A549 (cell line): ENCODE measurements around the gene NGF. TPM values are rescaled to one million over a fixed set of nuclear protein-coding genes. Genes with fewer than 3 reads are reported as not detected.

Experiments
- ATAC-seq, 2 experiments: fragments of 200-7000 bp in 1 of 2; fragments of >200 bp in 1 of 2; cut with Nextera tagmentation in 1 of 2; cut with Tn5 transposase in 1 of 2; 3 replicates each; pipeline versions ENCODE4 v1.8.0 to v1.9.1; 2018 to 2020; ENCODE audit warnings: mild to moderate bottlenecking in 1 of 2, moderate library complexity in 1 of 2
- CTCF ChIA-PET: fragments of 300-600 bp; sonication (Branson Sonifier 250); formaldehyde crosslinking; extraction: SDS; loops from one replicate; lab custom pipeline; 2021; ENCODE audit warnings: antibody characterized with exemption, inconsistent platforms; lab: Yijun Ruan, JAX
- POLR2A ChIA-PET: fragments of 350-600 bp; formaldehyde crosslinking; extraction: SDS; loops from one replicate; lab custom pipeline; 2021; ENCODE audit warnings: antibody characterized with exemption, inconsistent platforms; lab: Yijun Ruan, JAX
- DNase-seq, 2 experiments: peaks; one replicate each; pipeline versions ENCODE4 v3.0.0 to v3.0.0-alpha.2; 2011 to 2016; ENCODE audit warnings: low read depth in 1 of 2, low spot score in 1 of 2
- FAIRE-seq: peaks from 2 replicates; lab custom pipeline; 2011; peaks lifted over from hg19 to GRCh38; lab: Jason Lieb, UNC
- H3K27ac ChIP-seq, 2 experiments: fragments of >200 bp; sonication (Bioruptor Twin); formaldehyde crosslinking; 3 replicates each; pipeline ENCODE4 v1.5.1; 2016 to 2017
- H3K4me1 ChIP-seq: fragments of >200 bp; sonication (Bioruptor Twin); formaldehyde crosslinking; 3 replicates; pipeline ENCODE4 v1.6.1; 2016
- H3K4me2 ChIP-seq: fragments of >200 bp; sonication (Bioruptor Twin); formaldehyde crosslinking; 3 replicates; pipeline ENCODE4 v1.6.1; 2016
- H3K4me3 ChIP-seq: fragments of >200 bp; sonication (Bioruptor Twin); formaldehyde crosslinking; 3 replicates; pipeline ENCODE4 v1.5.1; 2016
- H3K9me3 ChIP-seq: fragments of >200 bp; sonication (Bioruptor Twin); formaldehyde crosslinking; 3 replicates; pipeline ENCODE4 v1.6.1; 2016
- BHLHE40 ChIP-seq: IDR thresholded peaks from 2 replicates; pipeline ENCODE4 v1.6.1; 2012; ENCODE audit warnings: low read depth, low read length, inconsistent platforms
- CEBPB ChIP-seq, 2 experiments: fragments of >200 bp in 1 of 2; sonication (Bioruptor Twin) in 1 of 2; formaldehyde crosslinking in 1 of 2; IDR thresholded peaks; 2 replicates each; pipeline ENCODE4 v1.6.1; 2012 to 2016
- EHF ChIP-seq: fragments of 250-450 bp; sonication (Bioruptor Pico); IDR thresholded peaks from 2 replicates; pipeline ENCODE4 v1.5.0; 2020; ENCODE audit warnings: mild to moderate bottlenecking
- EP300 ChIP-seq, 2 experiments: fragments of >200 bp; sonication (Bioruptor Twin); formaldehyde crosslinking; IDR thresholded peaks; 2 replicates in 1 of 2; 3 replicates in 1 of 2; pipeline ENCODE4 v1.6.1; 2016 to 2017
- HDAC2 ChIP-seq: fragments of 200-600 bp; sonication (generic); IDR thresholded peaks from 2 replicates; pipeline ENCODE4 v1.6.1; 2016
- HOXA7 ChIP-seq: fragments of 250-450 bp; sonication (Bioruptor Pico); IDR thresholded peaks from 2 replicates; pipeline ENCODE4 v1.5.0; 2020; ENCODE audit warnings: mild to moderate bottlenecking, moderate library complexity
- JUNB ChIP-seq: fragments of >200 bp; sonication (Bioruptor Twin); formaldehyde crosslinking; IDR thresholded peaks from 2 replicates; pipeline ENCODE4 v1.6.1; 2016
- KDM5A ChIP-seq: fragments of 200-600 bp; sonication (generic); IDR thresholded peaks from 2 replicates; pipeline ENCODE4 v1.6.1; 2016; ENCODE audit warnings: antibody characterized with exemption, mild to moderate bottlenecking
- MAZ ChIP-seq: fragments of 150-350 bp; IDR thresholded peaks from 2 replicates; pipeline ENCODE4 v1.6.1; 2014; ENCODE audit warnings: antibody characterized with exemption, low read depth, low read length, borderline replicate concordance
- MYC ChIP-seq: IDR thresholded peaks from 2 replicates; pipeline ENCODE4 v1.6.1; 2012; ENCODE audit warnings: mild to moderate bottlenecking, inconsistent platforms, low read length, improper control_type of control experiment, borderline replicate concordance
- NR3C1 ChIP-seq: fragments of >200 bp; sonication (Bioruptor Twin); formaldehyde crosslinking; IDR thresholded peaks from 3 replicates; pipeline ENCODE4 v1.6.1; 2017
- PBX3 ChIP-seq: IDR thresholded peaks from 2 replicates; pipeline ENCODE4 v1.6.1; 2012
- PHF8 ChIP-seq: fragments of 200-600 bp; sonication (generic); IDR thresholded peaks from 2 replicates; pipeline ENCODE4 v1.6.1; 2016; ENCODE audit warnings: low read depth, mild to moderate bottlenecking, antibody characterized with exemption, moderate library complexity, borderline replicate concordance
- RAD21 ChIP-seq, 2 experiments: fragments of >200 bp in 1 of 2; sonication (Bioruptor Twin) in 1 of 2; formaldehyde crosslinking in 1 of 2; IDR thresholded peaks in 1 of 2; conservative IDR thresholded peaks in 1 of 2; 2 replicates in 1 of 2; 3 replicates in 1 of 2; pipeline ENCODE4 v1.6.1; 2012 to 2018; ENCODE audit warnings: inconsistent platforms in 1 of 2
- RARB ChIP-seq: fragments of 250-450 bp; sonication (Bioruptor Pico); IDR thresholded peaks from 2 replicates; pipeline ENCODE4 v1.8.0; 2021; ENCODE audit warnings: mild to moderate bottlenecking, moderate library complexity
- RCOR1 ChIP-seq: fragments of 150-350 bp; IDR thresholded peaks from 2 replicates; pipeline ENCODE4 v1.6.1; 2014; ENCODE audit warnings: antibody characterized with exemption, low read length, low read depth
- RFX5 ChIP-seq: fragments of 450-650 bp; IDR thresholded peaks from 2 replicates; pipeline ENCODE4 v1.7.1; 2014; ENCODE audit warnings: antibody characterized with exemption, mild to moderate bottlenecking, moderate library complexity
- RNF2 ChIP-seq: fragments of 200-600 bp; sonication (generic); IDR thresholded peaks from 2 replicates; pipeline ENCODE4 v1.6.1; 2016; ENCODE audit warnings: low read depth, mild to moderate bottlenecking, antibody characterized with exemption, moderate library complexity, borderline replicate concordance
- SREBF2 ChIP-seq: fragments of 450-650 bp; IDR thresholded peaks from 2 replicates; pipeline ENCODE4 v1.6.1; 2014; ENCODE audit warnings: mild to moderate bottlenecking, moderate library complexity
- TFCP2L1 ChIP-seq: fragments of 250-450 bp; sonication (Bioruptor Pico); IDR thresholded peaks from 2 replicates; pipeline ENCODE4 v1.5.0; 2021; ENCODE audit warnings: mild to moderate bottlenecking
- TP53 ChIP-seq: fragments of 250-450 bp; sonication (Bioruptor Pico); IDR thresholded peaks from 2 replicates; pipeline ENCODE4 v1.5.0; 2021; ENCODE audit warnings: mild to moderate bottlenecking, moderate library complexity
- ZNF302 ChIP-seq: fragments of 250-450 bp; sonication (Bioruptor Pico); IDR thresholded peaks from 2 replicates; pipeline ENCODE4 v1.9.0; 2021; ENCODE audit warnings: inconsistent platforms, mild to moderate bottlenecking, moderate library complexity
- WGBS: methylation state at CpG from one replicate; pipeline ENCODE4 v1.1.6; 2017; ENCODE audit errors: missing lambda C conversion rate; 5-methylcytosine and 5-hydroxymethylcytosine counted together
- polyA plus RNA-seq, 4 experiments: library from polyadenylated mRNA; depleted of rRNA in 3 of 4; stranded (reverse); fragments of >200 nt; fragmentation: RNase III in 1 of 4; extraction: RNeasy Plus Mini Kit Qiagen cat#74134 plus additional on column Dnase treatment in 1 of 4; gene quantifications; 2 replicates in 3 of 4; 3 replicates in 1 of 4; pipeline ENCODE4 v1.2.3, GENCODE V29; 2011 to 2017
- TF ChIP-seq, protein P1 (sequence below): IDR thresholded peaks from 2 replicates; pipeline ENCODE4 v1.6.1; 2012; ENCODE audit warnings: low read depth, borderline replicate concordance
- TF ChIP-seq, protein P2 (sequence below): fragments of >200 bp; sonication (Bioruptor Twin); formaldehyde crosslinking; IDR thresholded peaks from 3 replicates; pipeline ENCODE4 v1.6.1; 2016
- TF ChIP-seq, protein P3 (sequence below): fragments of 150-350 bp; IDR thresholded peaks from 2 replicates; pipeline ENCODE4 v1.6.1; 2014; ENCODE audit warnings: low read depth, mild to moderate bottlenecking, low read length
- TF ChIP-seq, protein P4 (sequence below): fragments of 450-650 bp; IDR thresholded peaks from 2 replicates; pipeline ENCODE4 v1.6.1; 2014; ENCODE audit warnings: antibody characterized with exemption
- TF ChIP-seq, protein P5 (sequence below): IDR thresholded peaks from 2 replicates; pipeline ENCODE4 v1.6.1; 2012
- TF ChIP-seq, protein P6 (sequence below): fragments of 250-450 bp; sonication (Bioruptor Pico); IDR thresholded peaks from 2 replicates; pipeline ENCODE4 v1.5.0; 2020; ENCODE audit warnings: low read depth, mild to moderate bottlenecking, moderate library complexity

NGF gene
- polyA plus RNA-seq, 2 of the 4 experiments (the other 2 are of a cell fraction): 0.71 to 1.6 TPM

DNA sequence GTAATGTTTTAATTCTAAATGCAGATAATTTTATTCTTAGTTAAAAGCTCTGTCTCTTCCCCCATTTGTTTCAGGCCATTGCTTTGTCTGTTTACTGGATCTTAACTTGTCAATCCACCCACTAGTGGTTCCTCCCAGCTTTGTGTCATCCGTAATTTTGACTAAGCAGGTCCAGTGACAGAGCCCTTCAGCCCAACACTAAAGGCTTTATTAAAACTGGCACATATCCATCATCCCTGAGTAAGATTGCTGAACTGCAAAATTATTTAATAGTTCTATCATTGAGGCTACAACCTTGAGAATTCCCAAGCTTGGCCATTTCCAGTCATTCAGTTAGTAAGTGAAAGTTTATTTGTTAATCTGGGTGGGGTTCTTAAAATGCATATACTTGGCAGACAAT, 96.7 kb downstream of the NGF start:
- no peaks in the 10 kb centered on the region; the same call in 2 of the 3 replicates for H3K9me3 ChIP-seq
- H3K4me2 ChIP-seq: no peak overlapping the region
- WGBS: 84% methylated on average over 1 of the region's 1 CpG
- TF ChIP-seq SREBF2: no peak
- TF ChIP-seq MYC: no peak
- TF ChIP-seq, protein P1, sequence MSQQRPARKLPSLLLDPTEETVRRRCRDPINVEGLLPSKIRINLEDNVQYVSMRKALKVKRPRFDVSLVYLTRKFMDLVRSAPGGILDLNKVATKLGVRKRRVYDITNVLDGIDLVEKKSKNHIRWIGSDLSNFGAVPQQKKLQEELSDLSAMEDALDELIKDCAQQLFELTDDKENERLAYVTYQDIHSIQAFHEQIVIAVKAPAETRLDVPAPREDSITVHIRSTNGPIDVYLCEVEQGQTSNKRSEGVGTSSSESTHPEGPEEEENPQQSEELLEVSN: no peak
- TF ChIP-seq, protein P2, sequence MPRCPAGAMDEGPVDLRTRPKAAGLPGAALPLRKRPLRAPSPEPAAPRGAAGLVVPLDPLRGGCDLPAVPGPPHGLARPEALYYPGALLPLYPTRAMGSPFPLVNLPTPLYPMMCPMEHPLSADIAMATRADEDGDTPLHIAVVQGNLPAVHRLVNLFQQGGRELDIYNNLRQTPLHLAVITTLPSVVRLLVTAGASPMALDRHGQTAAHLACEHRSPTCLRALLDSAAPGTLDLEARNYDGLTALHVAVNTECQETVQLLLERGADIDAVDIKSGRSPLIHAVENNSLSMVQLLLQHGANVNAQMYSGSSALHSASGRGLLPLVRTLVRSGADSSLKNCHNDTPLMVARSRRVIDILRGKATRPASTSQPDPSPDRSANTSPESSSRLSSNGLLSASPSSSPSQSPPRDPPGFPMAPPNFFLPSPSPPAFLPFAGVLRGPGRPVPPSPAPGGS: no peak
- TF ChIP-seq RNF2: no peak
- TF ChIP-seq PHF8: no peak
- TF ChIP-seq HDAC2: no peak
- no peak for TF ChIP-seq NR3C1
- TF ChIP-seq KDM5A: no peak
- no peak for TF ChIP-seq RAD21 (conservative IDR thresholded peaks at IDR 0.05 in 1 of 2, IDR thresholded peaks at IDR 0.05 in 1 of 2)
- no peak for TF ChIP-seq JUNB
- no peak for TF ChIP-seq EP300 (IDR thresholded peaks at IDR 0.05)
- TF ChIP-seq, all 56 proteins: peak for 0
- no peak for ATAC-seq
- no peak for FAIRE-seq
- POLR2A ChIA-PET: no interaction called here
- DNase-seq: no peak
- H3K4me3 ChIP-seq: no peak overlapping the region
- CTCF ChIA-PET: interaction anchor here (0.6 to 3.0 kb wide), 2 partner anchors 19 to 546 kb away, joined by 3 to 7 read pairs; no protein-coding TSS in a partner anchor
- no peaks in the 10 kb centered on the region for H3K4me1 ChIP-seq
- no peak overlapping the region for H3K27ac ChIP-seq

- WGBS: 41% methylated on average over 3 of the region's 3 CpGs
- Histone ChIP-seq H3K9me3 (no peaks in the 10 kb centered on the region; the same call in 2 of the 3 replicates), H3K4me3 (no peak overlapping the region), H3K27ac (no peak overlapping the region), H3K4me1 (no peaks in the 10 kb centered on the region), H3K4me2 (no peak overlapping the region)
- DNase-seq (no peak), ATAC-seq (no peak), FAIRE-seq (no peak)
- CTCF ChIA-PET: interaction anchor here (3.0 kb wide), 1 partner anchor 20 kb away, joined by 7 read pairs; no protein-coding TSS in a partner anchor
- POLR2A ChIA-PET: no interaction called here
- no peak for TF ChIP-seq RARB (CRISPR knock-in tag)
- TF ChIP-seq, protein P3, sequence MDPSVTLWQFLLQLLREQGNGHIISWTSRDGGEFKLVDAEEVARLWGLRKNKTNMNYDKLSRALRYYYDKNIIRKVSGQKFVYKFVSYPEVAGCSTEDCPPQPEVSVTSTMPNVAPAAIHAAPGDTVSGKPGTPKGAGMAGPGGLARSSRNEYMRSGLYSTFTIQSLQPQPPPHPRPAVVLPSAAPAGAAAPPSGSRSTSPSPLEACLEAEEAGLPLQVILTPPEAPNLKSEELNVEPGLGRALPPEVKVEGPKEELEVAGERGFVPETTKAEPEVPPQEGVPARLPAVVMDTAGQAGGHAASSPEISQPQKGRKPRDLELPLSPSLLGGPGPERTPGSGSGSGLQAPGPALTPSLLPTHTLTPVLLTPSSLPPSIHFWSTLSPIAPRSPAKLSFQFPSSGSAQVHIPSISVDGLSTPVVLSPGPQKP: no peak
- TF ChIP-seq CEBPB (IDR thresholded peaks at IDR 0.05): no peak
- TF ChIP-seq, protein P4, sequence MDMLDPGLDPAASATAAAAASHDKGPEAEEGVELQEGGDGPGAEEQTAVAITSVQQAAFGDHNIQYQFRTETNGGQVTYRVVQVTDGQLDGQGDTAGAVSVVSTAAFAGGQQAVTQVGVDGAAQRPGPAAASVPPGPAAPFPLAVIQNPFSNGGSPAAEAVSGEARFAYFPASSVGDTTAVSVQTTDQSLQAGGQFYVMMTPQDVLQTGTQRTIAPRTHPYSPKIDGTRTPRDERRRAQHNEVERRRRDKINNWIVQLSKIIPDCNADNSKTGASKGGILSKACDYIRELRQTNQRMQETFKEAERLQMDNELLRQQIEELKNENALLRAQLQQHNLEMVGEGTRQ: no peak
- no peak for TF ChIP-seq NR3C1
- no peak for TF ChIP-seq TFCP2L1 (CRISPR knock-in tag)
- TF ChIP-seq RNF2: no peak
- no peak for TF ChIP-seq RCOR1
- TF ChIP-seq, protein P5, sequence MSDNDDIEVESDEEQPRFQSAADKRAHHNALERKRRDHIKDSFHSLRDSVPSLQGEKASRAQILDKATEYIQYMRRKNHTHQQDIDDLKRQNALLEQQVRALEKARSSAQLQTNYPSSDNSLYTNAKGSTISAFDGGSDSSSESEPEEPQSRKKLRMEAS: no peak
- TF ChIP-seq, protein P6, sequence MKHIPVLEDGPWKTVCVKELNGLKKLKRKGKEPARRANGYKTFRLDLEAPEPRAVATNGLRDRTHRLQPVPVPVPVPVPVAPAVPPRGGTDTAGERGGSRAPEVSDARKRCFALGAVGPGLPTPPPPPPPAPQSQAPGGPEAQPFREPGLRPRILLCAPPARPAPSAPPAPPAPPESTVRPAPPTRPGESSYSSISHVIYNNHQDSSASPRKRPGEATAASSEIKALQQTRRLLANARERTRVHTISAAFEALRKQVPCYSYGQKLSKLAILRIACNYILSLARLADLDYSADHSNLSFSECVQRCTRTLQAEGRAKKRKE (CRISPR knock-in tag): no peak
- TF ChIP-seq MAZ: no peak
- no peak for TF ChIP-seq EHF (CRISPR knock-in tag)
- TF ChIP-seq ZNF302: no peak
- TF ChIP-seq BHLHE40: no peak
- TF ChIP-seq PBX3: no peak
- no peak for TF ChIP-seq TP53
- TF ChIP-seq RFX5: no peak
- TF ChIP-seq HOXA7 (CRISPR knock-in tag): no peak
These were observed 97.8 kb downstream of the NGF start for GRCh38 chr1:115240297-115240696.
